Measurements from ENCODE around the gene ANKRD17.

DNA sequence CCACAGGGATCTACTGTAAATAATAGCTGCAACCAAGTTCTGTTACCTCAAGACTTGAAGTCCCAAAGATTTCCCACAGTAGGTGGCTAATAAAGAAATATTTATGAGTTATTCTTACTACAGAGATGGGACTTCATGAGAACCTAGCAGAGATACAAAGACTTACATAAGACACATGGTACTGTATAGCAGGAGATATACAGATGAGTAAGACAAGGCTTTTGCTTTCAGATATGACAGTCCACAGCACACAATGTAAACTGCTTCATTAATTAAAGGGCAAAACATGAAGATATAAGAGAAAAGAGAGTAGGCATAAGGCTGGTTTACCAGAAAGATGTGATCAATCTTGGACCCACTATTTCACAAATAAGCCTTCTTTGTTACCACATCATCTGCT, 6.6 kb downstream of the ANKRD17 start:
- TF ChIP-seq FOSL2 (IDR thresholded peaks at IDR 0.05; ENCODE audit: borderline replicate concordance, low read depth): no peak
- TF ChIP-seq CTCF (IDR thresholded peaks at IDR 0.05): no peak
- TF ChIP-seq, protein P1, sequence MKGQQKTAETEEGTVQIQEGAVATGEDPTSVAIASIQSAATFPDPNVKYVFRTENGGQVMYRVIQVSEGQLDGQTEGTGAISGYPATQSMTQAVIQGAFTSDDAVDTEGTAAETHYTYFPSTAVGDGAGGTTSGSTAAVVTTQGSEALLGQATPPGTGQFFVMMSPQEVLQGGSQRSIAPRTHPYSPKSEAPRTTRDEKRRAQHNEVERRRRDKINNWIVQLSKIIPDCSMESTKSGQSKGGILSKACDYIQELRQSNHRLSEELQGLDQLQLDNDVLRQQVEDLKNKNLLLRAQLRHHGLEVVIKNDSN (IDR thresholded peaks at IDR 0.05; ENCODE audit: borderline replicate concordance, low read depth): no peak
- TF ChIP-seq, protein P2, sequence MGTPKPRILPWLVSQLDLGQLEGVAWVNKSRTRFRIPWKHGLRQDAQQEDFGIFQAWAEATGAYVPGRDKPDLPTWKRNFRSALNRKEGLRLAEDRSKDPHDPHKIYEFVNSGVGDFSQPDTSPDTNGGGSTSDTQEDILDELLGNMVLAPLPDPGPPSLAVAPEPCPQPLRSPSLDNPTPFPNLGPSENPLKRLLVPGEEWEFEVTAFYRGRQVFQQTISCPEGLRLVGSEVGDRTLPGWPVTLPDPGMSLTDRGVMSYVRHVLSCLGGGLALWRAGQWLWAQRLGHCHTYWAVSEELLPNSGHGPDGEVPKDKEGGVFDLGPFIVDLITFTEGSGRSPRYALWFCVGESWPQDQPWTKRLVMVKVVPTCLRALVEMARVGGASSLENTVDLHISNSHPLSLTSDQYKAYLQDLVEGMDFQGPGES (IDR thresholded peaks at IDR 0.05; ENCODE audit: low read depth, low read length): no peak
- TF ChIP-seq RCOR1 (IDR thresholded peaks at IDR 0.05; ENCODE audit: low read length): no peak
- no peak for TF ChIP-seq MXI1 (IDR thresholded peaks at IDR 0.05; ENCODE audit: low read depth, low read length)

Measured in SK-N-SH (cell line).